IMR-90 (cell line): ENCODE data around the gene RFTN1. TPM values are rescaled to one million over a fixed set of nuclear protein-coding genes. Genes with fewer than 3 reads are reported as not detected.

Experiments
- ATAC-seq: fragments of 200-7000 bp; cut with Tn5 transposase; 2 replicates; pipeline ENCODE4 v1.9.1; 2020; ENCODE audit warnings: low read depth, mild to moderate bottlenecking, moderate library complexity
- BruUV-seq: library from RNA; stranded (reverse); fragments of 400-500 nt; replicated peaks from 2 replicates; lab custom pipeline; 2021; lab: Mats Ljungman, UMichigan
- CTCF ChIA-PET: fragments of 300-600 bp; formaldehyde crosslinking; extraction: SDS; loops from one replicate; lab custom pipeline; 2021; ENCODE audit warnings: antibody characterized with exemption; lab: Yijun Ruan, JAX
- POLR2A ChIA-PET: fragments of 300-600 bp; sonication (Branson Sonifier 250); formaldehyde crosslinking; loops from one replicate; lab custom pipeline; 2022; ENCODE audit warnings: antibody characterized with exemption; ENCODE audit not compliant: unreplicated experiment; lab: Charles Lee
- DNase-seq: peaks from one replicate; pipeline ENCODE4 v3.0.0; 2013
- H2AFZ ChIP-seq: replicated peaks from 2 replicates; pipeline ENCODE3; 2013; ENCODE audit warnings: low read length, mild to moderate bottlenecking; ENCODE audit not compliant: poor library complexity
- H2AK5ac ChIP-seq: 2 replicates; pipeline ENCODE4 v1.6.1; 2013; ENCODE audit warnings: low read depth, low read length, inconsistent platforms
- H2AK9ac ChIP-seq: replicated peaks from 2 replicates; pipeline ENCODE3; 2013; ENCODE audit warnings: mild to moderate bottlenecking, low read depth, low read length, moderate library complexity; ENCODE audit not compliant: poor library complexity
- H2BK120ac ChIP-seq: 2 replicates; pipeline ENCODE4 v1.6.1; 2013; ENCODE audit warnings: low read depth, low read length, inconsistent platforms
- H2BK15ac ChIP-seq: 3 replicates; pipeline ENCODE4 v1.6.1; 2013; ENCODE audit warnings: low read depth, low read length, inconsistent platforms
- H2BK20ac ChIP-seq: 2 replicates; pipeline ENCODE4 v1.6.1; 2013; ENCODE audit warnings: low read depth, mild to moderate bottlenecking, inconsistent platforms, low read length, moderate library complexity
- H2BK5ac ChIP-seq: 2 replicates; pipeline ENCODE4 v1.6.1; 2013; ENCODE audit warnings: mild to moderate bottlenecking, low read depth, low read length, inconsistent platforms; ENCODE audit not compliant: poor library complexity, severe bottlenecking
- H3K14ac ChIP-seq: replicated peaks from 2 replicates; pipeline ENCODE4 v1.6.1; 2013; ENCODE audit warnings: low read depth, low read length, inconsistent platforms
- H3K18ac ChIP-seq: 2 replicates; pipeline ENCODE4 v1.6.1; 2013; ENCODE audit warnings: low read depth, low read length, control low read depth
- H3K23ac ChIP-seq: 2 replicates; pipeline ENCODE4 v1.6.1; 2013; ENCODE audit warnings: low read depth, low read length, inconsistent platforms
- H3K27ac ChIP-seq: 2 replicates; pipeline ENCODE4 v1.5.1; 2013; ENCODE audit warnings: mild to moderate bottlenecking, control low read depth, low read length; ENCODE audit not compliant: insufficient read depth
- H3K27me3 ChIP-seq: 2 replicates; pipeline ENCODE4 v1.6.1; 2013; ENCODE audit warnings: low read length; ENCODE audit not compliant: control insufficient read depth, insufficient read depth
- H3K36me3 ChIP-seq: 2 replicates; pipeline ENCODE4 v1.6.1; 2013; ENCODE audit warnings: low read length, mixed read lengths; ENCODE audit not compliant: control insufficient read depth, insufficient read depth
- H3K4ac ChIP-seq: 2 replicates; pipeline ENCODE4 v1.6.1; 2013; ENCODE audit warnings: low read depth, low read length, inconsistent platforms
- H3K4me1 ChIP-seq: 2 replicates; pipeline ENCODE4 v1.6.1; 2013; ENCODE audit warnings: low read length, mixed read lengths; ENCODE audit not compliant: control insufficient read depth, insufficient read depth
- H3K4me2 ChIP-seq: 2 replicates; pipeline ENCODE4 v1.6.1; 2013; ENCODE audit warnings: low read depth, mild to moderate bottlenecking, control low read depth, low read length, moderate library complexity
- H3K4me3 ChIP-seq: 2 replicates; pipeline ENCODE4 v1.5.1; 2013; ENCODE audit warnings: low read depth, mild to moderate bottlenecking, control low read depth, low read length, moderate library complexity; ENCODE audit not compliant: insufficient read depth
- H3K56ac ChIP-seq: 2 replicates; pipeline ENCODE4 v1.6.1; 2013; ENCODE audit warnings: low read length, inconsistent platforms; ENCODE audit not compliant: insufficient read depth; ENCODE audit errors: extremely low read depth
- H3K79me1 ChIP-seq, 2 experiments: 2 replicates each; pipeline ENCODE4 v1.6.1; 2013; ENCODE audit warnings: low read length in 2 of 2, inconsistent platforms in 1 of 2, low read depth in 1 of 2
- H3K9ac ChIP-seq: 2 replicates; pipeline ENCODE4 v1.6.1; 2013; ENCODE audit warnings: low read depth, low read length, control low read depth
- H3K9me1 ChIP-seq: 2 replicates; pipeline ENCODE4 v1.6.1; 2013; ENCODE audit warnings: low read length, inconsistent platforms; ENCODE audit not compliant: insufficient read depth
- H3K9me3 ChIP-seq: 2 replicates; pipeline ENCODE4 v1.6.1; 2013; ENCODE audit warnings: low read length; ENCODE audit not compliant: control insufficient read depth, insufficient read depth
- H4K20me1 ChIP-seq: 2 replicates; pipeline ENCODE4 v1.6.1; 2013; ENCODE audit warnings: low read length, inconsistent platforms; ENCODE audit not compliant: insufficient read depth
- H4K5ac ChIP-seq: 2 replicates; pipeline ENCODE4 v1.6.1; 2013; ENCODE audit warnings: mild to moderate bottlenecking, low read depth, low read length, control low read depth
- H4K8ac ChIP-seq, 2 experiments: 2 replicates each; pipeline ENCODE4 v1.6.1; 2013; ENCODE audit warnings: low read depth in 2 of 2, low read length in 2 of 2, control low read depth in 1 of 2, inconsistent platforms in 1 of 2
- H4K91ac ChIP-seq: 2 replicates; pipeline ENCODE4 v1.6.1; 2013; ENCODE audit warnings: low read depth, low read length, inconsistent platforms; ENCODE audit not compliant: insufficient read depth
- BHLHE40 ChIP-seq: fragments of 150-350 bp; IDR thresholded peaks from 2 replicates; pipeline ENCODE4 v1.6.1; 2016; ENCODE audit warnings: mild to moderate bottlenecking, low read depth, low read length
- MAFK ChIP-seq: IDR thresholded peaks from 2 replicates; pipeline ENCODE4 v1.6.1; 2012; ENCODE audit warnings: low read depth, low read length, improper control_type of control experiment
- WGBS, 2 experiments: methylation state at CpG; one replicate each; pipeline versions ENCODE4 v1.1.5 to v1.1.7; 2013; ENCODE audit warnings: missing lambda C conversion rate in 2 of 2; ENCODE audit not compliant: insufficient read length in 1 of 2; ENCODE audit errors: extremely low coverage in 2 of 2; 5-methylcytosine and 5-hydroxymethylcytosine counted together
- dilution Hi-C: fragments of 300-500 bp; cut with HindIII; formaldehyde crosslinking; loops from one replicate; pipeline ENCODE4 v1.14.3; 2018; ENCODE audit warnings: low sequenced_read_pairs; ENCODE audit not compliant: unreplicated experiment
- in situ Hi-C: fragments of 300-500 bp; cut with MboI; formaldehyde crosslinking; loops from 3 replicates; pipeline ENCODE4 v1.14.3; 2019; ENCODE audit warnings: low sequenced_read_pairs, inconsistent platforms, mixed read lengths
- intact Hi-C: fragments of 100-400 bp; cut with micrococcal nuclease; formaldehyde crosslinking; loops from 2 replicates; pipeline ENCODE4 v1.10.0; 2022
- polyA plus RNA-seq, 3 experiments: library from polyadenylated mRNA; depleted of rRNA; stranded (reverse); fragments of >200 nt; gene quantifications; 2 replicates each; pipeline ENCODE4 v1.2.3, GENCODE V29; 2012; ENCODE audit warnings: low replicate concordance in 1 of 3
- total RNA-seq: library from RNA; depleted of rRNA; stranded (reverse); fragments of >200 nt; gene quantifications from 2 replicates; pipeline ENCODE4 v1.2.3, GENCODE V29; 2012

RFTN1 gene
- total and polyA plus RNA-seq, 2 of the 4 experiments (the other 2 are of a cell fraction) = 45.0 to 52.0 TPM

- Histone ChIP-seq H3K4ac (no peak overlapping the region), H3K27me3 (no peaks in the 10 kb centered on the region), H4K5ac (no peak overlapping the region), H2BK5ac (no peak overlapping the region), H3K4me1 (peaks cover 18% of the 10 kb centered on the region), H3K79me1 (peaks cover 60 to 82% of the 10 kb centered on the region in 2 experiments), H3K4me3 (no peak overlapping the region), H3K18ac (no peak overlapping the region), H2AK9ac (no peak overlapping the region), H2AK5ac (no peak overlapping the region), H3K4me2 (no peak overlapping the region), H3K9me3 (peaks cover 4% of the 10 kb centered on the region), H3K9ac (no peak overlapping the region), H2BK20ac (no peak overlapping the region), H2BK15ac (no peak overlapping the region), H4K8ac (no peak overlapping the region), H4K20me1 (peaks cover 13% of the 10 kb centered on the region), H3K56ac (no peak overlapping the region), H4K91ac (no peak overlapping the region), H3K14ac (no peak overlapping the region), H2BK120ac (no peak overlapping the region), H3K9me1 (peaks cover 32% of the 10 kb centered on the region), H3K23ac (no peak overlapping the region), H2AFZ (no peak overlapping the region), H3K27ac (no peak overlapping the region), H3K36me3 (peaks cover 26% of the 10 kb centered on the region)
- intact Hi-C loops (no loop called here), in situ Hi-C loops (no loop called here), dilution Hi-C loops (no loop called here)
- ChIA-PET CTCF (no interaction called here), POLR2A (no interaction called here)
- DNase-seq = no peak
- ATAC-seq = no peak
- TF ChIP-seq BHLHE40 (no peak), MAFK (peak; percentile 82)
- no CpG with 5 or more reads among the region's 3 CpGs for WGBS, 2 experiments
- BruUV-seq = no TSS peak
Observed at GRCh38 chr3:16471897-16472296, 41.6 kb downstream of the RFTN1 start.
